T-helper 2 cell (primary cell): ENCODE data around the gene SPARC.

Experiments
- DNase-seq, 5 experiments: peaks; one replicate each; pipeline versions ENCODE4 v3.0.0 to v3.0.0-alpha.2; 2012 to 2022

Gene SPARC

DNA sequence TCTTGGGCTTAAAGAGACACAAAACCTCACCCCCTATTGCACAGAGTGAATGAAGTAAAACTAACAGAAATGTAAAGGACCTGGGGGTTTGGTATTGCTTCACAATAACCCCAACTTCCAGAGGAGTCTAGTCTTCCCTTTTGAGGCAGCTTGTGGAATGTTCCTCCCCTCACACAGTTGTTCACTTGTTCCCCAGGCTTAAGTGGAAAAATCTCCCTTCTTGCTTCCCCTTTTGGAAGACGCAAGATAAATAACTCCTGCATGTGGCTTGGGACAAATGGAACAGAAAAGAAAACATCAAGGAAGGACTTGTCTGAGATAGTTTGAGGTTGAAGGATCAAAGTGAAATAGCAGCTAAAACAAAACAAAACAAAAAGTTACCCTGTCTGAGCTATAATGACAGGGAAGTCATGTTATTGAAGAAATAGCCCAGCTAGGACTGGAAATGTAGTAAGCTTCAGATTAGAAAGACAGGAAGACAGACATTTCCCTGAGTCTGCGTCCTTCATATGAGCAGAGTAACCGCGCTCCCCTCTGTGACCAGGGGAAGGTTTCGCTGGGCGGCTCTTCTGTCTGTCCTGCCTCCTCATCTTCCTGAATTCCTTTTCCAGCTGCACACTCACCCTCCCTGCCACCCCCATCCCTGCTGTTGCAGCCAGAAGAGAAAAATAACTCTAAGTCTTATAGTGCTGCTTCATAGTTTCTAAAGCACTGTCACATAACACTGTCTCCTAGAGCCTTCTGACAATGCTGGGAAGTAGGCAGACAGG lies 8.8 kb downstream of the SPARC start:
- no peak for DNase-seq

DNA sequence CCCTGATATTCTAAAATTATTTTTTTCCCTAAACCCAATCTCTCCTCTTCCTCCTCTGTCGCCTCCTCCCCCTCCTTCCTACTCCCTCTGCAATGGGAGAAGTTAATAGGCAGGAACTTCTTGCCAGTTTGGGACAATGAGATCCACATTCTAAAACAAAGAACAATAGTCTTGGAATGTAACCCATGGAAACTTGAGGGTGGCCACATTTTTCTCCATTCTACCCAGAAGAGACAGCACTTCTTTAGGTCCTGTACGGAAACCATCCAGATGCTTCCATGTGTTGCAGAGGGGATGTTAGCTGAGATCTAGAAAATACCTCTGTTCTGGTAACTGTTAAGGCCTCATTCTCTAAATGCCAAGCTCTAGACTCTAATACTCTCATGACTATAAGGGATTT lies 10.0 kb downstream of the SPARC start:
- DNase-seq = no peak

DNA sequence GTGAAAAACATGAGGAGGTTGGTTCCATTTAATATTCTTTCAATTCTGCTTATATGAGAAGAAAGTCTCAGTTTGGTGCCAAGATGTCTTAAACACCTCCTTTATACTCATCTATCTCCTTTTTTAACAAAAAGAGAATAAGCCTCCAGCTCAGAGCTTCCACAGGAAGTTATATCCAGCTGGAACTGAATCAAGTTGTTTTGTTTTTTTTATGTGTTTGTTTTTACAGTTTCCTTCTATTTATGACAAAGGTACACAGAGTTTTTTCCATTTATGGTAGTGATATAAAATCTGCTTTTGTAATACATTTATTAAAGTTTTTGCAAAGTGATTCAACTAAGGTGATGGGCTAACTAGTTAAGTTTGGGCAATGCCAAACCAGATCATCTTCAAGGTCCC lies 10.4 kb downstream of the SPARC start:
- no peak for DNase-seq

DNA sequence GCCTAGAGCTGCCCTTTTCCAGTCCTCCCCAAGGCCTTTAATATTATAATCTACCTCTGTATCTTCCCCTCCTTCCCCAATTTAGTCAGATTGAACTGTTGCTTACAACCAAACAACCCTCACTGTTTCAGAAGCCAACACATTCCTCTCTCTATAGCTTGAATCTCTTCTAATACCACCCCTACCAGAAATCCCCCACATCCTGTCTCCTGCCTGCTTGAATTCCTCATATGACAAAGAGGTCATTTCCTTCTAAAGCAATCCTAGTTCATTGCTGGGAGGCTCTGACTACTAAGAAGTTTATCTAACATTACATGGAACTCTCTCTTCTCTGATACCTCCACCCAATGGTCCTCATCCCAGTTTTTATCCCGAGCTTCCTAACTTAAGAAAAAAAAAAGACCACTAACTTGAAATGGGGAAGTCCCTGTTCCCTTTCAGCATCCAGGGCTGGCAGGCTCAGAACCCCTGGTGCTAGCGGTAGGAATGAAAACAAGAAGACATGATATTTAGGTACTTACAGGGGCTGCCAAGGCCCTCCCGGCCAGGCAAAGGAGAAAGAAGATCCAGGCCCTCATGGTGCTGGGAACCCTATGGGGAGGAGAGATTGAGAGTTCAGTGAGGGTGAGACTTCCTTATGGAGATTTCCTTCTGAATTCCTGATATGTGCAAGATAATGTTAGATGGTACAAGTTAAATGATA lies 11.0 kb downstream of the SPARC start:
- DNase-seq = no peak

DNA sequence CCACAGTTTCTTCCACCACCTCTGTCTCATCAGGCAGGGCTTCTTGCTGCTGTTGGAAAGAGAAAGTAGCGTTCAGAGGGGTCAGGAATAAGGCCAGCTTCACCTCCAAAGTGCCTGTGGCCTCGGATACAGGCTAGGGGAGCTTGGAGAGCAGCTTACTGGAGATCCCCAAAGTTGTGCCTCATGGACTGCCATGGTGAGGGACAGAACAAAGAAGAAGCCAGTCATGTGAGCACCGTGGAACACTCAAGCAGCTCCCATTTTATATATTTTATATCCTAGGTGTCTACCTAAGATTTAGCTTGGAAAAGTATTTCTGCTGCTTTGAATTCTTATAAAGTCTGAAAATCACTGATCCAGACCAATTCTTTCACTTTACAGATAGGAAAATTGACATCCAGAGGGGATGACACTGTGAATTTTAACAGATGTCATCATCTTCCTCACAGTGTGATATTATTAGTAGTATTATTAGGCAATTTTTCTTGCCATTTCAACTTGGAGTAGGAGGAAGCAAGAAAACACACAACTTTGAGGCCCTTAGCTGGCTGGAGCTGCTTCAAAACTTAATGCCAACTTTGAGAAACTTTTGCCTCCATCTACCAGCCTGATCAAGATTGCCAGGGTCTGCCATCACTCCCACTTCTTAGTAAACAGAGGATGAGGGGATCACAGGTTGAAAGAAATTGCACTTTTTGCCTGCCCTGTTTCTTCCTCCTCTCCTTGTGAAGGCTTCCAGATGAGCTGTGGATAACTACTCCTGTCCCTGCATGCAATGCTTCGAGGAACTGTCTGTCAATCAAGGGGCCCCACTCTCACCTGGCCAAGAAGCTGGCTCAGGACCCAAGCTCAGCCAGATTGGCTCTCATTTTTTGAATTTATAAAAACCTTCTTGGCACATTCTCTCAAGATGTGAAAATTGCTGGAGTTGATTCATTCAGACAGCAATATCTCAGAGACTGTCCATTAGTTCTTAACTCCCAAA lies 11.8 kb downstream of the SPARC start:
- no peak for DNase-seq

DNA sequence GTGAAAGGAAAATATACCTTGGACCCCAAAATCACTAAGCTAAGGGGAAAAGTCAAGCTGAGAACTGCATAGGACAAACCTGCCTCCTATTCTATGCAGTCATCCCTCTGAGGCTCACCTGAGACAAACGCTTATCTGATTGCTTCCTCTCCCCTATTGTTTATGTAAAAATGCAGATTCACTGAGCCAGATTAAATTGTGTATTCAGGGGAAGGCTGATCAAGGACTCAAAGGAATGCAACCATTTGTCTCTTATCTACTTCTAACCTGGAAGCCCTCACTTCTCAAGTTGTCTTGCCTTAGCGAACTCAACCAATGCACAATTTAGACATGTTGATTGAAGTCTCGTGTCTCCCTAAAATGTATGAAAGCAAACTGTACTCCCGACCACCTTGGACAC lies 13.3 kb downstream of the SPARC start:
- no peak for DNase-seq

DNA sequence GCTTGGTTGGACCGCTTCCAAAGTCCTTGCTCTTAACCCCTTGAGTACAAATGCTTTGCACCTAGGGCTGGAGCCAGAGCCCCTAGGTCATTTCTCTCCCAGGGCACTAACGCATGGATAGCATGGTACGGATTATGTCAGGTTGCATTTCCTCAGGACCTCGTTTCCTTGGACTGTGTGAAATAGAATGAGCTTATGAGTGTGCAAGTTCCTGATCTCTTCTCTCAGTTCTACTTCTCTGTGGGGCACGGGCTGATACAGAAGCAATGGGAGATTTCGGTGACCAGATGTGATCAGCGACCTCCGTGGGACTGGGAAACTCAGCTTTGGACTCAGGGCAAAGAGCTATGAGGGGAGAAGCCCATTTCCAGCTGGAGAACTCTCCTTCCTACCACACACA lies 14.2 kb downstream of the SPARC start:
- no peak for DNase-seq

DNA sequence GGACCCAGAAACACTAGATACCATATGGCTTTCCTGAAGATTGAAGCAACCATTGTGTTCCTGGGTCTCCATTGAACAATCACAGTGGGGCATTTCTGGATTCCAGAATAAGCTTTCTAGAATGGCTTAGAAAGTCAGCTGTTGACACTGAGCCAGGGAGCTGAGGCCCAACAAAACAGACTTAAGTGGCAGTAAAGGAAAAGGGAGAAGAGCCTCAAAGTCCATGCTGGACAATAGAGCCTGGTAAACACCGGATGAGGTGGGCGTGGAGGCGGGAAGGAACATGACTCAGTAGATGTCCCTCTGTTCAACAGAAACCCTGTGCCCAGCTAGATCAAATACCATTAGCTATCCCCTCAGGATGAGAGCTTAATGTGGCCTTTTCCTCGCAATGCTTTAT lies 14.8 kb downstream of the SPARC start:
- DNase-seq = no peak

DNA sequence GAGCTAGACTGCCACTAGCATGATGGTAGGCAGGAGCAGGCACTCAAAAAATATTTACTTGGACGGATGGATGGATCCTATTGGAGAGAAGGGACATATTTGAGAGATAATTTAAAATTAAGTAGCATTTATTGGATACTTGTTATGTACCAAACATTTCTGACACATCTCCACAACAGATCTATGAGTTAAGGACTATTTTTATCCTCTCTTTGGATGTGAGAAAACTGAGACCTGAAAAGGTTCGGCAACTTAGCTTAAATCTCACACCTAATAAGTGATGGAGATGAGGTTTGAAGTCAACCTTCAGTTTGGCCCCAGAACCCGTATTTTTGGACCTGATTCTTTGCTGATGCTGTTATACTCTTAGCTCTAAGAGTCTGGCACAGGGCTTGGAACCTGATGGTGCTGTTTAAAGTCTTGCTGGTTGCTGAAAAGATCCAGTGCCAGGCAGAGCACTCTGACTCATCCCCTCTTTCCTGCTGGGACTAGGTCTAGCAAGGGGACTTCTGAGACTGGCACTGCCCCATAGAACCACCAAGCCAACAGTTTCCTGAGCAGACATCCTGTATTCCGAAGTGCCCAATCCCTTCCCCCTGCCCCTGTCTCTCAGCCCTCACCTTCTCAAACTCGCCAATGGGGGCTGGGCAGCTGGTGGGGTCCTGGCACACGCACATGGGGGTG lies 15.6 kb downstream of the SPARC start:
- no peak for DNase-seq

DNA sequence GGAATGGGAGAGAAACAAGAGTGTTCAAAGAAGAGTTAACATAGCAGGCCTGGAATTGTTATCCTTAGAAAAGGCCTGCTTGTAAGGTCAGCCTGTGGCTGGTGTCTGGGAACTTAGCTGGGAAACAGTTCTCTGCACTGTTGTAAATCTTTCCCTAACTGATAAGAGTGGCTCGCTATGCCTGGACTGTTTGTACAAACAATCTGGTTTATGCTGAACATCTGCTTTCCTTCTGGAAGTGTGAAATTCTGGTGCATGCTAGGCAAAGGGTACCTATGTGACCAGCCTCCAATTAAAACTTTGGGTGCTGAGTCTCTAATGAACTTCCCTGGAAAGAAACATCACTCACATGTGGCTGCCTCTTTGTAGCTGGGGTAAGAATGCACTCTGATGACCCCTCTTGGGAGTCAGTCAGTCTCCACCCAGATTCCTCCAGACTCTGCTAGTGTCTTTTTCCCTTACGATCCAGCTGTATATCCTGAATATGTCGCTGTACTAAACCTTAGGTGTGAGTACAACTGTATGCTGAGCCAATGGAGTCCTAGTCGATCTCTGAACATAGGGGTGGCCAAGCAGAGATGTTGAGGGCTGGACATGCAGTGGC lies 16.5 kb downstream of the SPARC start:
- DNase-seq = no peak

DNA sequence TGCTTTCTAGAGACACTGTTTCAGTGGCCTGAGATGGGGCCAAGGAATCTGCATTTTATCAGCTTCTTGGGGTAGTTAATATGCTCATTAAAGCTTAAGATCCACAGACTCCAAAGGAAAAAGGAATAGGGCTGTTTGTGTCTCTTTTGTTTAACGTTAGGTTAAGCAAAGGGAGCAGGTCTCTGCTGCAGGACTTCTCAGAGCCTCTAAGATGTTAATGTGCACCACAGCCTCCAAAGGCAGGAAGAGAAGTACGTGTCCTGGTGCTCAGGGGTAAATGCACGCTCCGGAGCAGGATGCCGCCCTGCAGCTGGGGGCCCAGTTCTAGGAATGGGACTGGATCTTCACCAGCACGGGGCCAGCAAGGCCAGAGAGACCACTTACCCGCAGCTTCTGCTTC lies 19.6 kb downstream of the SPARC start:
- DNase-seq = no peak

DNA sequence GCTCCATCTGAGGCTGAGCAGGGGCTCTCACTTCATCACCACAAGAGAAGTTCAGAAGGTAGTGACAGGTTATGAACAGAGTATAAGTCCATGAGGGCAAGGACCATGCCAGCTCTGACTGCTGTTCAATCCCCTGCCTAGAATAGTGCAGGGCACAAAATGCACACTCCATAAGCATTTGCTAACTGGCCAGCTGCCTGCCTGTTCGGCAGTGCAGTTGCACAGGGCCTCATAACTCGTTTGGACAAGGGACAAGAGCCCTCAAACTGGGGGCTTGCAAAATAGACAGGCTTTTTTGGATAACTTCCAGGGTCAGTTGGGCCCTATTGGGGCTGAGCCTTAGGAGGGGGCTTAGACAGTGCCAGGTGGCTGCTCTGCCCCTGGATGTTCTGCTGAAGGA lies 21.1 kb downstream of the SPARC start:
- no peak for DNase-seq

DNA sequence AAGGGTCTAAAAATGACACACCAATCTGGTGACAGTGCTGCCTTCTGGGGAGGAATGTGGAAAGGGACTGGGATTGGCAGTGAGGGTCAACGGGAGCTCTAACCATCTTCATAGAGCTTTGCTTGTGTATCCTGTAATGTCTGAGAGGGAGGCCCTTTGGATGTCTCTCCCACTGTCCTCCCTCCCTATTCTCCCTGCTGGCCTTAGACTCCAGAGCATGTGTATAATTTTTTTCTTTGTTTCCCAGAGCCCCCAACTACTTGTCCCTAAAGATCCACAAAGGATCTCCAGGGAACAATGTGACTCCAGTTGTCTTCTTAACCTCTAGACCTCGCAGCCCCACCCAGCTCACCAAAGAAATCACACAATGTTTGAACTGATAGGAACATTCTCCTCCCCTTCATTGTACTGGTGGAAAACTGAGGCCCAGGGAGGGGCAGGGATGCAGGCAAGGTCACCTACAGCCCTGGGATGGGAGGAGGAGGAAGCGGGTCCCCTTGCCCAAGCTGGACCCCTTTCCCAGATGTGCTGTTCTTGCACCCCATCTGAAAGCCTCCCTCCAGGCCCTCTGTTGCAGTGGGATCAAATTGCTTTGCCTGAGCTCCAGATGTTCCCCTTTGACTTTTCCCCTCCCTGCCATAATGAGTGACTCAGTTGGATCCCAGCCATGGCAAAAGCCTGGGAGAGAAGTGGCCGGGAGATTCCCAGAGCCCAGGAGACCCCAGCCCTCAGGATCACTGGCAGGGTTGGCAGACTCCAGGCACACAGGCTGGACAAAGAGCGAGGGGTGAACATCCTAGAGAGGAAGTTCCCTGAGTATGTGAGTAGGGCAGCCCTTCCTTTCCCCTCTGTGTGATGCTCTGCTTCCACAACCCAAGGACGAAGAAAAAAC lies 21.8 kb downstream of the SPARC start:
- DNase-seq = no peak

DNA sequence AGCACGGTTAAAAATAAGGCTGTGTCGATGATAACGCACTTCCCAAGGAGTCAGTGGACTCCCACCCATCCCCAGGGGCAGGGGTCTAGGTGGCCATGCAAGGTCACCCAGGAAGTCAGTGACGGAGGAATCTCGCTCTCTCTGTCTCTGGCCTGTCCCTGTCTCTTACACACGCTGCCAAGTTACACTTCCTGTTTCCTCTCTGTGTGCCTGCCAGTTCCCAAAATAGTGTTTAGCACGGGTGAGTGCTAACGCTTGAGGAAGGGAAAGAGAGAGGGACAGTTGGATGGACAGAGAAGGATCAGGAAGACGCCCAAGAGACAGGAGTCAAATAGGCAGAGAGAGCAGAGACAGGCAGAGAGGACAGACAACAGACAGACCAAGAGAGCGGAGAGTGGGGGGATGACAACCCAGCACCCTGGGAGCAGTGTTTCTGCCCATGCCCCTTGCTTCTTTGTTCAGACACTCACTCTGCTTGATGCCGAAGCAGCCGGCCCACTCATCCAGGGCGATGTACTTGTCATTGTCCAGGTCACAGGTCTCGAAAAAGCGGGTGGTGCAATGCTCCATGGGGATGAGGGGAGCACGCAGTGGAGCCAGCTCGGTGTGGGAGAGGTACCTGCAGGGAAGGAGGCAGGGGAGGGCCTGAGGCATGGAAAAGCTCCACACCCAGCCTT lies 23.0 kb downstream of the SPARC start:
- no peak for DNase-seq

DNA sequence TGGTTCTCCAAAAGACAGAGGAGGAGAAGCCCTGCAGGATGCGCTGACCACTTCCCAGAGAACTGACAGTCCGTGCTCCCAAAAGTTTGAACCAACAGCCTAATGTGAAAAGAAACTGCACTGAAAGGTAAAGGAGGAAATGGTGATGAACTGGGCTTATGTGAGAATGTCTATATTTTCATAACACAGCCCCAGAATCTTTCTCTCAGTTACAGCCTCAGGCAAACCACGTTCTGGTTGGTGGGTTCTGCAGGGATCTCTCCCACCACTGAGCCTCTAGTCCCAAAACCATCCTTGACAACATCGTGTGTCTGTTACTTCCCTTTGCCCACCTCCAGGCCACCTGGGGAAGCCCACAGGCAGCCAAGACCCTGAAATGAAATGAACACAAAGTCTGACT lies 23.9 kb downstream of the SPARC start:
- DNase-seq = no peak

DNA sequence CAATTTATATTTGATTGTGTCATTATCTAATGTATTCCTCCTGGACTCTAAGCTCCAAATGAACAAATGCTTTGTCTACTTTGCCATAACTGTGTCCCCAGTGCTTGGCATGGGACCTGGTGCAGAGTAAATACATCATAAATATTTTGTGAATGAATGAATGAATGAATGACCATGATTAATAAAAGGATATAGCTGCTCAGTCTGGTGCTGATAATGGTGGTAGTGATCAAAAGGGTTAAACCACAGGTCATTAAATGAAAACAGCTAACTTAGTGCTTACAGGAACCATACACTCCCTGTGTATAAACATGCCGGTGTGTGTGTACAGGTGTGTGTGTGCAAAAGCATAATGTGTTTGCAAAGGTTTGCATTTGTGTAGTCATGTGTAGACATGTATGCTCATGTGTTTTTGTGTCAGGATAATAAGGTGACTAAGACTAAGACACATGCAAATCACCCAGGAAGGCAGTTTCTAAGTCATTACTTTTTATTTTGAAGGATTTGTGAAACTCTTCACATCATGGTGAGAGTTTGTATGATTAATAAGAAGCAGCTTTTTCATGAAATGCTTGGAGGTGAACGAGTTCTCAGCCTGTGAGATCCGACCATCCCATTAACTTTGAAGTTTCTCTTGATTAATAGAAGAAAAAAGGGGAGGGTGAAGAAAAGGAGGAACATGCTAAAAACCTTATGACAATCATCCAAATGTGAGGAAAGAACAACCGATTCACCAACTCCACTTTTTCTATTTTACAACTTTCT lies 24.6 kb downstream of the SPARC start:
- no peak for DNase-seq

DNA sequence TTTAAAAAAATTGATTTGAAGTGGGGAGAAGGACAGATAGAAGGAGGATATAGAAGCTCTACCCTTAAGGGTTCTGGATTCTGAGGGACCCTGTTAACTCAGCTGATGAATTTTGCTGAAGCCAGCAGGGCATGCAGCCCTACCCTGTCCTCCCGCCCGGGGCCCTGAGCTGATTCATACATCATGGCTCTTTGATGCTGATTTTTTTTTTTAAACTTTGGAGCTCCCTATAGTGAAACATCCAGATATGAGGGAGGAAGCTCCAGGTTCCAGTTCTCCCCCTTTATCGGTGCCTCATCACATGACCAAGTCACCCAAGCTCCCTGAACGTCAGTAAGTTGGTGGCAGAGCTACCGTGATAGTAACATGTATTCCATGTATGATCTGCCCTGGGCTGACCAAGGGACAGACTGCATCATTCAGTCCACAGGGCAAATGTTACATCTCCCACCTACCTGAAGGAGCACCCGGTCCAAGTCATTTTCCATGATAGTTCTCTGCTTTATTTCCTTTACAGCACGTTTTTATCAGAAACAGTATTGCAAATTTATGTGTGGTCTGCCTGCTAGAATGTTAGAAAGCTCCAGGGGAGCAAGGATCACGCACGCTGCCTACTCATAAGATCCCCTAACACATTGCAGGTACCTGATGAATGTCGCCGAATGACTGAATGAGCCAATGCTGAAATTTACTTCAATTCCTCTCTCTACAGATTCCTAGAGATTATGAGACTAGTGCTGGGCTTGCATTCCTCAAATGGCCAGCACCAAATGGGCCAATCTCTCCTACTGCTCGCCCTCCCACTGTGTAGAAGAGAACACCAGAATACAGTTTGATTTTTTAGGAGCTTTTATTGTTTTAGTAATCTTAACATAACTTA lies 25.9 kb downstream of the SPARC start:
- DNase-seq = no peak

DNA sequence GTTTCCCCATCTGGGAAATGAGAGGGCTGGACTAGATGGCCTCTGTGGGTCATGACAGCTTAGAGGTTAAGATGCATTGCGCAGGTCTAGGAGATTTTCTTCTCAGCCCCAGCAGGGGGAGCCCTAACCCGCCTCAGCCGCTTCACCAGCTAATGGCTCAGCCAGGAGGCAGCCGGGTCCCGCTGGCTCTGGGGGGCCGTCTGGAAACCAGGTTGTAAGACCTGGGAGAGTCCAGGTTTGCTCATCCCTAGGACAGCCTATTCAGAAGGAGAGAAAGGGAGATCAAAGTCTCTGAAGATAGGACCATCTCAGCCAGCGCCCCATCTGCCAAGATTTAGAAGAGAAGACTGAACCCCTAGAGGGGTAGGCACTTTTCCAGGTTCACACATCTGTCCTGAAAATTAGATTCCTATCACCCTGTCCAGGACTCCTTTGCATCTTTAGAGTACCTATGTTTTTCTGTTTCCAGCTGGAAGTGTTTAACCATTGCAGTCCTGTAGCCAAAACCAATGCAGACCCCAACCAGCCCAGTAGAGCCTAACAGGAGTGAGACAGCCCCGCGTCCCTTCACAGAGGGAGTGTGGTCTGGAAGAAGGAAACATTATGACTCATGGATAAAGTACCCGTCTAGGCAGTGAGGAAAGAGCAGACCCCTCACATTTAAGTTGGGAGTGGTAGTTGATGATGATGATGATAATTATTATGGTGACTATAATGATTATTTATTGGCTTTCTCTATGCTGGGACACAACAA lies 27.5 kb downstream of the SPARC start:
- DNase-seq = peak; percentile 46 to 72 (median 65)
